Measurements from ENCODE around the gene NTSR1.

NTSR1 gene

DNA sequence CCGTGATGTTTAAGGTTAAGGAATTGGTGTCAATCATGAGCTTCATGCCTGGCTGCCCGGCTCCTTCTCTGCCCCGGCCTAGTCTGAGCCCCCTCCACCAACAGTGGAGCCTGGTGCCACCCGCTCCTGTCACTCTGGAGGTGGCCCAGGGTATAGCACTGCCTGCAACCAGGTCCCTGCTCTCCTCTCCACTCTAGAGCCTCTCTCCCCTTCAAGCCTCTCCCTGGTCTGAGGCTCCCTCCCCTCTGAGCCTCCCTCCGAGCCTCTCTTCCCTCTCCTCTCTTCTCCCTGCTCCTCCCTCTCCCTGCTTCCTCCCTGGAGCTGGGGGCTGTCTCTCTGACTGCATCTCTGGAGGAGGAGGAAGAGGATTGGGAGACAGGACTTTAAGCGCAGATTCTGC is 56.4 kb downstream of the NTSR1 start:
- Histone ChIP-seq H3K27ac (ENCODE audit: low read depth, low read length) (no peak overlapping the region), H3K9ac (ENCODE audit: low read length) (no peak overlapping the region), H3K27me3 (ENCODE audit: control insufficient read depth, insufficient read depth, low read length) (no peaks in the 10 kb centered on the region)

DNA sequence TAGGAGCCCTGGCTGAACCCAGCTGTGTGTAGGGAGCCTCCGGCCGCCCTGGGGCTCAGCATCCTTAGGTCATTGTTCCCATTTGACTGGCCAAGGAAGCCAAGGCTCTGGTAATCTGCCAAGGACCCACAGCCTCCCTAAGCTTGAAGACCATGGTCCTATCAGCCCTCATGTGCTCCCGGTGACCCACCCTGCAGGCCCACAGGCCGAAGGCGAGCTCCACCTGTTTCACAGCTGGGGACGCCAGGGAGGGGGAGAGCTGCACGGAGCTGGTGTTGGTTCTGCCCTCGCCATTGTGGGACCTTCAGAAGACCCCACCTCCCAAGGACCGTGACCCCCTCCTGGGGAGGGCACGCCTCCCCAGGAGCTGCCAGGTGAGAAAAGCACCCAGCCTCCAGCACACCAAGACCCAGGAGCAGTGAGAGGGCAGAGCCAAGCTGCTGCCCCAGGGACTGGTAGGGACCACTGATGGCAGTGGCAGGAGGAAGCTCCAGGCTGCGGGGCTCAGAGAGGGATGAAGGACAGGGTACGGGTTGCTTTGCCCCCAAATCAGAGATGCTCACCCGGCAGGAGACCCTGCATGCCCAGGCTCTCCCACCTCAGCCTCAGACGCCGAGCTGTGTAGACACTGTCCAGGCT is 56.9 kb downstream of the NTSR1 start:
- H3K9ac ChIP-seq (ENCODE audit: low read length) = no peak overlapping the region
- no peaks in the 10 kb centered on the region for H3K36me3 ChIP-seq (ENCODE audit: control insufficient read depth, insufficient read depth, low read length)
- no peak overlapping the region for H3K4me3 ChIP-seq (ENCODE audit: low read length)
- H3K27me3 ChIP-seq (ENCODE audit: control insufficient read depth, insufficient read depth, low read length) = no peaks in the 10 kb centered on the region
- peaks cover 23% of the 10 kb centered on the region for H3K4me1 ChIP-seq (ENCODE audit: control insufficient read depth, insufficient read depth, low read length)
- H3K27ac ChIP-seq (ENCODE audit: low read depth, low read length) = no peak overlapping the region

More for the DNA sequence above, 56.4 kb downstream of the NTSR1 start:
- Histone ChIP-seq H3K4me1 (ENCODE audit: control insufficient read depth, insufficient read depth, low read length) (peaks cover 24% of the 10 kb centered on the region), H3K36me3 (ENCODE audit: control insufficient read depth, insufficient read depth, low read length) (no peaks in the 10 kb centered on the region), H3K4me3 (ENCODE audit: low read length) (no peak overlapping the region)

DNA sequence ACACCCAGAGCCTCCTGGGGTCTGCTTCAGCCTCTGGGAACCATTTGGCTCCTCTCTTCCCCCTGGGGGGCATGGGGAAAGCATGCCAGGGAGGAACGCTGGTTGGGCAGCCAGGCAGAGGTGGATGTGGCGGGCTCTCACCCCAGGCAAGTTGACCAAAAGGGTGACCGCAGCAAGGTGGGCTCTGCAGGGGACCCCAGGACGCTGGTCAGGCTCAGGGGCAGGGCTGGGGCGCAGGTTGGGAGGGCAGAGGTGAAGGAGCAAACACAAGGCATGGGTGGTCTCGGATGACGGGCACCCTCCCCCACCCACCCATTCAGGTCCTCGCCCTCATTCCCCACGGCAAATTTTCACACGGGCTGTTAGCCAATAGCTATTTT is 57.4 kb downstream of the NTSR1 start:
- Histone ChIP-seq H3K4me1 (ENCODE audit: control insufficient read depth, insufficient read depth, low read length) (peaks cover 18% of the 10 kb centered on the region), H3K36me3 (ENCODE audit: control insufficient read depth, insufficient read depth, low read length) (no peaks in the 10 kb centered on the region), H3K27ac (ENCODE audit: low read depth, low read length) (no peak overlapping the region), H3K9ac (ENCODE audit: low read length) (no peak overlapping the region), H3K4me3 (ENCODE audit: low read length) (no peak overlapping the region), H3K27me3 (ENCODE audit: control insufficient read depth, insufficient read depth, low read length) (no peaks in the 10 kb centered on the region)

DNA sequence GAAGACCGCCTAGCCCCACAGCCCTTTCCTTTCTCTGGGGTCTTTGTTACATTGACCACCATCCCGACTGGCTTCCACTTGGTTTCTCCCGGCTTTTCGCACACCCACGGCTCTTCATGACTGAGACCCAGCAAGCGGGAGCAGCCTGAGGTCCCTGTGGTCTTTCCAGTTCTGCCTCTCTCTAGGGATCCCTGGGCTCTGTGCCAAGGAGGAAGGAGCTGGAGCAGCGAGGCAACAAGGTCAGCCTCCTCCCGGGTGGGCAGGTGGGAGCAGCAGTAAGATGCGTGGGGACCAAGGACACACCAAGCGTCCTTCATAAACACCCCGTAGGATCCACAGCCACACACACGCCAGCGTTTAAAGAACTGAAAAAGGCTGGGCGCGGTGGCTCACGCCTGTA is 58.1 kb downstream of the NTSR1 start:
- peaks cover 12% of the 10 kb centered on the region for H3K4me1 ChIP-seq (ENCODE audit: control insufficient read depth, insufficient read depth, low read length)
- no peak overlapping the region for H3K9ac ChIP-seq (ENCODE audit: low read length)
- no peak overlapping the region for H3K4me3 ChIP-seq (ENCODE audit: low read length)
- H3K27me3 ChIP-seq (ENCODE audit: control insufficient read depth, insufficient read depth, low read length) = no peaks in the 10 kb centered on the region
- no peak overlapping the region for H3K27ac ChIP-seq (ENCODE audit: low read depth, low read length)
- no peaks in the 10 kb centered on the region for H3K36me3 ChIP-seq (ENCODE audit: control insufficient read depth, insufficient read depth, low read length)

DNA sequence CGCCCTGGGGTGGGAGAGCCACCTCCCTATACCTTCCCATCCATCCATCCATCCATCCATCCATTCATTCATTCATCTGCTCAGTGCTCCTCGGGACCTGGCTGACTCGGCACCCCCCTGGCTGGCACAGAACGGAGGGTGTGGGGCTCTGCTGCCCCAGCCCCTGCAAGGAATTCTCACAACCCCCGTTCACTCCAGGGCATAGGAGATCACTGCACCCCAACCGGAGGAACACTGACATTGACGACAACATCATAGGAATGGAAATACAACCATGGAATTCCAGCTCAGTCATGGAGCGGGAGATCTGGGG is 59.6 kb downstream of the NTSR1 start:
- Histone ChIP-seq H3K4me3 (ENCODE audit: low read length) (no peak overlapping the region), H3K27me3 (ENCODE audit: control insufficient read depth, insufficient read depth, low read length) (no peaks in the 10 kb centered on the region), H3K27ac (ENCODE audit: low read depth, low read length) (no peak overlapping the region), H3K9ac (ENCODE audit: low read length) (no peak overlapping the region), H3K36me3 (ENCODE audit: control insufficient read depth, insufficient read depth, low read length) (no peaks in the 10 kb centered on the region), H3K4me1 (ENCODE audit: control insufficient read depth, insufficient read depth, low read length) (peaks cover 9% of the 10 kb centered on the region)

DNA sequence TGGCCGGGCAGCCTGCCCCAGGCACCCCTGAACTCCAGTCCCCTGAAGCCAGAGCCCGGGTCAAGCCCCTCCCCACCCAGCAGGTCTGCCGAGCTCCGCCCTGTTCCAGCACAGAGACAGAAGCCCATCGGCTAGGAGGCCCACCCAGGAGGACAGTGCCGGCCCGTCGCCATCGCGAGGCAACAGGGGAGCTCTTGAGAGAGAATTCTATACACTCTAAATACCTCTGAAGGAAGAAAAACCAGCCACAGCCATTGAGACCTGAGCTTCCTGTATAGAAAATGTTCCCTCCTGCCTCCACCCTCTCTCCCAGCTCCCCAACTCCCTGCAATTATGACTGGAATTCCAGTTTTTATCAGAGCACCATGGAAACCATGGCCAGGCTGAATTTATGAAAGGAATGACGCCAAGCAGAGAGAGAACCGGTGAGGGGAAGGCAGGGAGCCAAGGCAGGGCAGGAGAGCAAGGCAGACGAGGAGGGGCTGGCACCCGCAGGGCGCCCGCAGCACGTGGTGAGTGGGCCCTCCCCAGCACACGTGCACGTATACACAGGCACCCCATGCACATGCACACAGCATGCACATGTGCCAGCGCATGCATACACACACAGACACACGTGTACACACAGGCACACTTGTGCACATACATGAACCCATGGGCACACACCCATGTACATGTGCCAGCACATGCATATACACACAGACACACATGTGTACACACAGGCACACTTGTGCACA is 60.1 kb downstream of the NTSR1 start:
- peaks cover 9% of the 10 kb centered on the region for H3K4me1 ChIP-seq (ENCODE audit: control insufficient read depth, insufficient read depth, low read length)
- no peaks in the 10 kb centered on the region for H3K36me3 ChIP-seq (ENCODE audit: control insufficient read depth, insufficient read depth, low read length)
- H3K27me3 ChIP-seq (ENCODE audit: control insufficient read depth, insufficient read depth, low read length) = no peaks in the 10 kb centered on the region
- no peak overlapping the region for H3K9ac ChIP-seq (ENCODE audit: low read length)
- no peak overlapping the region for H3K4me3 ChIP-seq (ENCODE audit: low read length)
- no peak overlapping the region for H3K27ac ChIP-seq (ENCODE audit: low read depth, low read length)

DNA sequence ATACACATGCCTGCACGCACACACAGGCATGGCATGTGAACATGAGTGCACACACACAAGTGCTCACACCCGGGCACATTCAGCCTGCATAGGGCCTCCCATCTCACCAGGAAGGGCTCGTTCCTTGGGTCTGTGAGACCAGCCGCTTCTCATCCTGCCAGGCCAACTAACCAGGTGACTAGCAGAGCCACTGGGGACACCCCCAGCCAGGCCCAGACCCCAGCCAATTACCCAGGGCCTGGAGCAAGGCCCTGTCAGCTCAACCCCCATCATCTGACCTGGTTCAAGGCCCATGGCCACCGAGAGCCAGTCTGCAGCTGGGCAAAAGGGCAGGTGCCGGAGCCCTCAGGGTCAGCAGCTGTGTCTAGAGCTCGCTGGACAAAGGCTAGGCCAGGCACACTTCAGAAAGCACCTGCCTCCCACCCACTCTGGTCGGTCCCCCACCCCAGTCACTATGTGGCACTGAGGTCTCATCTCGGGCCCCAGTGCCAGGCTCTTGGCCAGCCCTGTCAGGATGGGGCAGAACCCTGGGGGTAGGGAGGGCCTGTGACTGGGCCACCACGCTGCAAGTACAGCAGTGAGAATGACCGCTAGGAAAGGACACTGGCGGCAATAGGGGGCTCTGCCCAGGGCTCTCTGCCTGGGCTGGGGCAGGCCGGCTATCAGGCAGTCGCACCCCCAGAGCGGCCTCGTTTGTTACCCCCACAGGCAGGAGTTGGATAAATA is 60.9 kb downstream of the NTSR1 start:
- H3K36me3 ChIP-seq (ENCODE audit: control insufficient read depth, insufficient read depth, low read length) = no peaks in the 10 kb centered on the region
- H3K27ac ChIP-seq (ENCODE audit: low read depth, low read length) = no peak overlapping the region
- no peak overlapping the region for H3K9ac ChIP-seq (ENCODE audit: low read length)
- H3K4me1 ChIP-seq (ENCODE audit: control insufficient read depth, insufficient read depth, low read length) = peaks cover 9% of the 10 kb centered on the region
- H3K4me3 ChIP-seq (ENCODE audit: low read length) = no peak overlapping the region
- no peaks in the 10 kb centered on the region for H3K27me3 ChIP-seq (ENCODE audit: control insufficient read depth, insufficient read depth, low read length)

DNA sequence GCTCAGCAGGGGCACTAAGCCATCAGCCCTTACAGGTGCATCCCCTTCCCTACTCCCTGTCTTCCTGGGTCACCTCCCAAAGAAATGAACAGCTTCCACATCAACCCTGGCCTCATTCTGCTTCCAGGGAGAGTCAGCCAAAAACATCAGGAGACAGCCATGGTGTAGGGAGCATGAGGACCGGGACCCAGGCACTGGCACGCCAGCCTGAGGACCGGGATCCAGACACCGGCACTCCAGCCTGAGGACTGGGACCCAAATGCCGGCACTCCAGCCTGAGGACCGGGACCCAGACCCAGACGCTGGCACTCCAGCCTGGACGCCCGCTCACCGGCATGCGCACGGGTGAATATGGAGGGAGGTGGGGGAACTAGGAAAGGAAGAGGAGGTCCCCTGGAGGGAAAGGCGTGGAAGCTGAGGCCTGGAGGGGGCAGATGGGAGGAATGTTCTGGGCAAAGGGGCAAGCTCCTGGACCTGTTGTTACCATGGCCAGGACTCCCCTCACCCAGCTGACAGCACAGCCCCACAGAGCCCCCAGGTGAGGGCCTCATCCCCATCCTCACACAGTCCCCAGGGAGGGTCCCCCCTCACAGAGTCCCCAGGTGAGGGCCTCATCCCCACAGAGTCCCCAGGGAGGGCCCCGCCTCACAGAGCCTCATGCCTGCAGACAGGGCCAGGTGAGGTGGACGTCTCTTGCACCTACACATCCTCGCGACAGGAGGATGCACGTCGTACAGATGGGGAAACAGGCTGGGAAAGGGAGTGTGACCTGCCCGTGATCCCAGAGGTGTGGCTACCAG is 61.7 kb downstream of the NTSR1 start:
- H3K27me3 ChIP-seq (ENCODE audit: control insufficient read depth, insufficient read depth, low read length) = no peaks in the 10 kb centered on the region
- H3K36me3 ChIP-seq (ENCODE audit: control insufficient read depth, insufficient read depth, low read length) = no peaks in the 10 kb centered on the region
- no peak overlapping the region for H3K4me3 ChIP-seq (ENCODE audit: low read length)
- no peak overlapping the region for H3K27ac ChIP-seq (ENCODE audit: low read depth, low read length)
- no peak overlapping the region for H3K9ac ChIP-seq (ENCODE audit: low read length)
- H3K4me1 ChIP-seq (ENCODE audit: control insufficient read depth, insufficient read depth, low read length) = peaks cover 9% of the 10 kb centered on the region

DNA sequence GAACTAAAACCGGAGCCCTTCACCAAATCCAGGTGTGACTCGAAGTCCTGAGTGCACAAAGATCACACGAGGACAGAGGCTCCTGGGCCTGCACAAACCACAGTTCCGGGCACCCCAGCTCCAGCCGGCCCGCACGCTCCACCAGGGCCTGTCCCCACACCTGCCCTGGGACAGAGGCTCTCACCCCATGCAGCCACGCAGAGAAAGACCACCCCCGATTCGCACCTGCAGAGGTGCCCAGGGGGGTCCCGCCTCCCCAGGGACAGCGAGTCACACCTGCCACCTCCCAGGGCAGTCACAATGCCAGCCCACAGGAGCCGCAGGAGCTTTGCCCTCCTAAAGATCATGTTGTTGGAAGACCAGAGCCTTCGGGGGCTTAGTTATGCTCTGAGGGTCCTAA is 62.3 kb downstream of the NTSR1 start:
- Histone ChIP-seq H3K36me3 (ENCODE audit: control insufficient read depth, insufficient read depth, low read length) (no peaks in the 10 kb centered on the region), H3K9ac (ENCODE audit: low read length) (no peak overlapping the region), H3K4me1 (ENCODE audit: control insufficient read depth, insufficient read depth, low read length) (peaks cover 9% of the 10 kb centered on the region), H3K4me3 (ENCODE audit: low read length) (no peak overlapping the region), H3K27me3 (ENCODE audit: control insufficient read depth, insufficient read depth, low read length) (no peaks in the 10 kb centered on the region), H3K27ac (ENCODE audit: low read depth, low read length) (no peak overlapping the region)

DNA sequence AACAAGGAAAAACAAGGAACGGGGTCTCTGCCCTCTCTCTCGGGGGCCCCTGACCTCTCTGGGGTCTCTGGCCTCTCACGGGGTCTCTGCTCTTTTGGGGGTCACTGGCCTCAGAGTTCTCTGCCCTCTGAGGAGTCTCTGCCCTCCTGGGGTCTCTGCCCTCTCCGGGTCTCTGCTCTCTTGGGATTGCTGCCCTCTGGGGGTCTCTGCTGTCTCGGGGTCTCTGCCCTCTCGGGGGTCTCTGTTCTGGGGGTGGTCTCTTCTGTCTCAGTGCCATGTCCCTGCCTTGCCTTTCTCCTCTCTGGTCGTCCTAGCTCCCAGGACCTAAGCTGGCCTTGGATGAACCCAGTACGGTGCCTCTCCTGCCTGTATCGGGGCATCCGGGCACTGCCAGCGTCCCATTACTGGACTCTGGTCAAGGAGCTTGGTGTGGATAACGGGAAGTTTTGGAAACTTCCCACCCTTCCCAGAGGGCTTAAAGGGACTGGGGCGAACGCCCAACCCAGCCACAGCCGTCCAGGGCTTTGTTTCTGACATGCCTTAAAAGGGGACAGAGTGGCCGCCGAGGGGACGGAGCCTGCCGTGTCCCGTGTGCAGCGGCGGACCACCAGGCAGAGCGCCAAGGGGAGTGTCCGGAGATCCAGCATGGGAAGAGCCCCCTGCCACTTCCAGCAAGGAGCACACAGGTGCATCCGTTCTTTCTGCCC is 62.9 kb downstream of the NTSR1 start:
- H3K4me1 ChIP-seq (ENCODE audit: control insufficient read depth, insufficient read depth, low read length) = peaks cover 9% of the 10 kb centered on the region
- H3K27me3 ChIP-seq (ENCODE audit: control insufficient read depth, insufficient read depth, low read length) = no peaks in the 10 kb centered on the region
- H3K9ac ChIP-seq (ENCODE audit: low read length) = no peak overlapping the region
- no peak overlapping the region for H3K4me3 ChIP-seq (ENCODE audit: low read length)
- no peak overlapping the region for H3K27ac ChIP-seq (ENCODE audit: low read depth, low read length)
- H3K36me3 ChIP-seq (ENCODE audit: control insufficient read depth, insufficient read depth, low read length) = no peaks in the 10 kb centered on the region

DNA sequence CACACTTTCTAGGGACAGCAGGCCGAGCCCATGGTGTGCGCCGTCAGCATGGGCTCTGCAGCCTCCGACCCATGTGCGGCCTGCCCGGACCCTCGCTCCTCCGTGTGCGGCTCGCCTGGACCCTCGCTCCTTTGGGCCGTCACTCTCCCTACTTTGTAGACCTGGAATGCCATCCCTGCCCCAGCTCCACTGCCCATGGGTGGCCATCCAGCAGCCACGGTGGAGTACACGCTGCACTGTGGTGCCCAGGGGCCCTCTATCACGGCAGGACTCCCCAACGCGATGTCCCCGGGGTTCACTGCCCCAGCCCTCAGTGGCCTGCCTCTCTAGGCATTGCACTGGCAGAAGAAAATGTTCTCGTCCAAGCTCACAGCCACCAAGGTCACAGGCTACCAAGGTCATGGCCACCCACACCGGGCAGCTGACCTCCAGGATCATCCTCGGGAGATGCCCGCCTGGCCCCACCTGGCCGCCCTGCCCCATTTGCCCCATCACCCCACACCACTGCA is 63.5 kb downstream of the NTSR1 start:
- H3K36me3 ChIP-seq (ENCODE audit: control insufficient read depth, insufficient read depth, low read length) = no peaks in the 10 kb centered on the region
- no peak overlapping the region for H3K9ac ChIP-seq (ENCODE audit: low read length)
- no peaks in the 10 kb centered on the region for H3K27me3 ChIP-seq (ENCODE audit: control insufficient read depth, insufficient read depth, low read length)
- peaks cover 9% of the 10 kb centered on the region for H3K4me1 ChIP-seq (ENCODE audit: control insufficient read depth, insufficient read depth, low read length)
- H3K4me3 ChIP-seq (ENCODE audit: low read length) = no peak overlapping the region
- H3K27ac ChIP-seq (ENCODE audit: low read depth, low read length) = no peak overlapping the region

DNA sequence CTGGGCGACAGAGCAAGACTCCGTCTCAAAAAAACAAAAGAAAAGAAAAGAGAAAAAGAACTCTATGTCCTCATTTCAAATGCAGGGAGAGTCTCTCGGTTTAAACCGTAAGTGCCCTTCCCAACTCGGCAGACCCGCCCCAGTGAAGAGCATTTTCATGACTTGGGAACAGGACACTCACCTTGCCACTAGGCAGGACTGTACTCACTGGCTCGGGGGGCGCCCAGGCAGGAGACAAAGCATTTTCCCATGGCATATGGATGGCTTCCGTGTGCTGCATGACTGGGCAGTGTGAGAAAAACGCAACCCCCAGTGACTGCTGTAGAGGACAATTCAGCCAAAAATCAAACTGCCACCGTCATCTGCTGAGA is 64.0 kb downstream of the NTSR1 start:
- Histone ChIP-seq H3K9ac (ENCODE audit: low read length) (no peak overlapping the region), H3K4me1 (ENCODE audit: control insufficient read depth, insufficient read depth, low read length) (peaks cover 9% of the 10 kb centered on the region), H3K4me3 (ENCODE audit: low read length) (no peak overlapping the region), H3K36me3 (ENCODE audit: control insufficient read depth, insufficient read depth, low read length) (no peaks in the 10 kb centered on the region), H3K27me3 (ENCODE audit: control insufficient read depth, insufficient read depth, low read length) (no peaks in the 10 kb centered on the region), H3K27ac (ENCODE audit: low read depth, low read length) (no peak overlapping the region)
